ENCODE measurements around the gene OR8B12.

The OR8B12 gene, protein sequence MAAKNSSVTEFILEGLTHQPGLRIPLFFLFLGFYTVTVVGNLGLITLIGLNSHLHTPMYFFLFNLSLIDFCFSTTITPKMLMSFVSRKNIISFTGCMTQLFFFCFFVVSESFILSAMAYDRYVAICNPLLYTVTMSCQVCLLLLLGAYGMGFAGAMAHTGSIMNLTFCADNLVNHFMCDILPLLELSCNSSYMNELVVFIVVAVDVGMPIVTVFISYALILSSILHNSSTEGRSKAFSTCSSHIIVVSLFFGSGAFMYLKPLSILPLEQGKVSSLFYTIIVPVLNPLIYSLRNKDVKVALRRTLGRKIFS

GRCh38 chr11:124543554-124543953 lies at the start of gene OR8B12:
Gene OR8B12, minus strand, starts transcription at chr11:124543654. Its CDS starts 0 bp downstream, at chr11:124543654.
- FAIRE-seq, result no peak

DNA sequence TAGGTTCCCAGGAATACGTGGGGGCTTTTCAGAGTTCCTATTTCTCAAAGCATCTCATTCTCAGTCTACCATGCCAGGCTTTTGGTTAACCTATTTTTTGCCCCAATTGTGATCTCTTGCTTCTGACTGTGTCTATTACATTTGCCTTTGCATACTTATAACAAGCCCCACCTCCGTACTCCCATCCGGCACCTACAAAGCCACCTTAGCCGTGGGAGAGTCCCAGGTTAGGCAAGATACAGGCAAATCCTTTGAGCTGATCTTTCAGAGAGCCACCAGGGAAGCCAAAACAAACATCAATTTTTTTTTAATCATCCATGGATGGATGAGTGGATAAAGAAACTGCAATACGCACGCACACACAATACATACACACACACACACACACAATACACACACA lies 49.2 kb upstream of the OR8B12 start:
- no peak for FAIRE-seq

- no peak for FAIRE-seq
Observed at GRCh38 chr11:124591430-124591829, 48.0 kb upstream of the OR8B12 start.

DNA sequence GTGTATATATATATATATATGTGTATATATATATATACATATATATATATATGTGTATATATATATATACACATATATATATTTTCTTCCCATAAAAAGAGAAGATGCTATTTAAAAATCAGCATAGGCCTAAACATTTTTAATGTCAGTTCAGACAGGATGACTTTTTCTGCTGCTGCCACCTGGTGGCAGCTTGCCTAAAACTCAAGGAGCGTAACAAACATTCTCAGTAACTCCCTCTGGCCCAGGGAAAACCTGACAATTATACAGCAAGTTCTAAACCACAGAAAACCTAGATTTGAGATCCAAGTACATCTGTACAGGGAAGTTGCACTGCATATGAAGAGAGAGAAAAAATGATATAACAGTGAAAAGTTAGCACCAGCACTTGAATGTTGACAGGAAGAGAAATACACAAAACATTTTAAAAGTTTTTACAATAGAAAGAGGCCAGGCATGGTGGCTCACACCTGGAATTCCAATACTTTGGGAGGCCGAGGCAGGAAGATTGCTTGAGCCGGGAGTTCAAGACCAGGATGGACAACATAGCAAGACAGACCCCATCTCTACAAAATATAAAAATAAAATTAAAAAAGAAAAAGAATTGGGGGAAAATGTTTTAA lies 42.9 kb upstream of the OR8B12 start:
- FAIRE-seq, result peak; percentile 75

GRCh38 chr11:124584681-124585372 lies 41.4 kb upstream of the OR8B12 start:
- no peak for FAIRE-seq

DNA sequence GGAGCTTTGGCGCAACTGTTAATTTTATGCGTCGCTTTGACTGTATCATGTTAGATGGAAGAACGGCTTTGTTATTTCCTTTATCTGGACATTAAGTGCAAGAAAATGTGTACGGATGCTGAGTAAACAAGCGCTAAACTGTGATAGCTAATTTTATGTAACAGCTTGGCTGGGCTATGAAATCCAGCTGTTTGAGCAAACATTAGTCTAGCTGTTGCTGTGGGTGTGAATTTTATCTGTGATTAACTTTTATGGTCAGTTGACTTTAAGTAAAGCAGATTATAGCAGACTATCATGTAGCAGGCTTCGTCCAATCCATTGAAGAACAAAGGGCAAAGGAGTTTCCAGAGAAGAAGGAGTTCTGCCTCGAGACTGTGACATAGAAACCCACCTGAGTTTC lies 40.3 kb upstream of the OR8B12 start:
- FAIRE-seq, result no peak

- no peak for FAIRE-seq
Observed at GRCh38 chr11:124582565-124582964, 39.1 kb upstream of the OR8B12 start.

- no peak for FAIRE-seq
Observed at GRCh38 chr11:124581817-124582216, 38.4 kb upstream of the OR8B12 start.

DNA sequence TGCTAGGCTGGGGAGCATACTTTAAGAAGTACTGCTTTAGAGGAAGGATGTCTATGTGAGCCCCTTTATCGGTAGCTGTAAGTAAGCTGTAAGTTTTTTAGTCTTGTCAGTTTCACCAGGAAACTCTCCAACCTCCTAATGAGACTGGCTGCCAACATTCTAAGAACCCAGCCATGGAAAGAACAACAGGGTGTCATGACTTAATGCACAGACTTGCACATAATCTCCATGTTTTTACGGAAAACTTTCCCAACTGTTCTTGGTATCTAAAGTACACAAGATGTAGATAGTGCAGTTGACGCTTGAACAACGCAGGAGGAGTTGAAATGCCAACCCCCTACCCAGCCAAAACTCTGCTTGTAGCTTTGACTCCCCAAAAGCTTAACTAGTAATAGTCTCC lies 35.3 kb upstream of the OR8B12 start:
- no peak for FAIRE-seq

GRCh38 chr11:124577716-124578427 lies 34.4 kb upstream of the OR8B12 start:
- FAIRE-seq, result no peak

DNA sequence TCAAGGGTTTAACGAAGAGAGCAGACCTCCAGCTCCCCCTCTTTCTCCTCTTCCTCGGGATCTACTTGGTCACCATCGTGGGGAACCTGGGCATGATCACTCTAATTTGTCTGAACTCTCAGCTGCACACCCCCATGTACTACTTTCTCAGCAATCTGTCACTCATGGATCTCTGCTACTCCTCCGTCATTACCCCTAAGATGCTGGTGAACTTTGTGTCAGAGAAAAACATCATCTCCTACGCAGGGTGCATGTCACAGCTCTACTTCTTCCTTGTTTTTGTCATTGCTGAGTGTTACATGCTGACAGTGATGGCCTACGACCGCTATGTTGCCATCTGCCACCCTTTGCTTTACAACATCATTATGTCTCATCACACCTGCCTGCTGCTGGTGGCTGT lies 26.7 kb upstream of the OR8B12 start:
- no peak for FAIRE-seq

GRCh38 chr11:124569697-124570096 lies 26.2 kb upstream of the OR8B12 start, which contains the start of gene OR8A1:
Gene OR8A1, plus strand, starts transcription at chr11:124569997. Its CDS starts 123 bp downstream, at chr11:124570120.
- FAIRE-seq, result no peak

DNA sequence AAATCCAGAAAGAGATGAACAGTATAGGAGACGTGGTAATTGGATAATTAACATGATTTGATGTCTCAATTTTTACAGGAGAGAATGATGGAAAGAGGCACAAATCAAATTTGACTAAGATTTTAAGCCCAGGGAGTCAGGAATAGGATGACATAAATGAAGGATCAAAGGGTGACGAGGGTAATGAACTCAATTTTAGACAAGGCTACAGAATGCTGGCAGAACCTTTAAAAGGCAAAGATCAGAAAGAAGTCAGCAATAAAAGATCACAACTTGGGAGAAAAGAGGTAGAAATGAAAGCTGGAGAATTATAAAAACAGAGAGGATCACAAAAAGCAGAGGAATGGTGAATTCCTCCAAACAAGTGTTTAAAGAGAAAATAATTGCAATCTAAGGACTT lies 13.4 kb upstream of the OR8B12 start:
- no peak for FAIRE-seq

- no peak for FAIRE-seq
Observed at GRCh38 chr11:124551987-124552386, 8.5 kb upstream of the OR8B12 start.

- FAIRE-seq, result no peak
Observed at GRCh38 chr11:124551189-124551588, 7.7 kb upstream of the OR8B12 start.

- no peak for FAIRE-seq
Observed at GRCh38 chr11:124543145-124543544, 309 bp downstream of the OR8B12 start.

- FAIRE-seq, result no peak
Observed at GRCh38 chr11:124541204-124541603, 2.2 kb downstream of the OR8B12 start.

DNA sequence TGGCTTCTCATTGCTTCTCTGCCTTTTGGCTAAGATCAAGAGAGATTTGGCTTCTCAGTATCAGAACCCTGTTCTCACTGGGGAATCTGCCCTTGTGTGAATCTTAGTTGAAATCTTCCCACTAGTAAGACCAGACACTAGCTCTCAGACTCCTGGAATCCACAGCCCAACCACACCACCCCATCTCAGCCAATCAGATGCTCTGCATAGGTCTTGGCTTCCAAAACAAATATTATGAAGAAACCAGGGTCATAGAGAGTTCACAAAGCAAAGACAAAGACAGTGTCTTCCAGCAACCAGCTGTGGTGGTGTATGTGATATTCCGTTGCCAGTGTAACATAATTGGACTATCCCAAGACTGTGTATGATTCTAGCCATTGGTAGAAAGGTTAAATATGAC lies 5.4 kb downstream of the OR8B12 start:
- FAIRE-seq, result no peak

- FAIRE-seq, result no peak
Observed at GRCh38 chr11:124536520-124536919, 6.9 kb downstream of the OR8B12 start.

- FAIRE-seq, result no peak
Observed at GRCh38 chr11:124535552-124536232, 7.8 kb downstream of the OR8B12 start.

DNA sequence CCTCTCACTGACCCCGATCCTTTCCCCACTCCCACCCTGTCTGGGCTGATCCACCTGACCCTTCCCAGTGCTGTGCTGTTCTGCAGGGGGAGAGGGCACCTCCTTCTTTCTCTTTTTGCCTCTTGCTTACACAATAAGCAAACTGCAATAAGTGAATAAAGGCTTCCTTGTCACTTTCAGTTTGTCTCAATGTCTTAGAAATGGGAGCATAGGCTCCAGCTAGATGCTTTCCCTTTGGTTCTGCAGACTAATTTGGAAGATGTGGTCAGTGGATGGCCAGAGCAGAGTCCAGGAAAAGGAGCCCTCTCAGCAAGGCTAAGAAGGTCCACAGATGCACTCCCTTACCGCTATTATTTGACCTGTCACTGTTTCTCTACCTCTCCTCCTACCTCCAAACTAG lies 9.4 kb downstream of the OR8B12 start:
- FAIRE-seq, result no peak

- FAIRE-seq, result no peak
Observed at GRCh38 chr11:124533626-124534025, 9.8 kb downstream of the OR8B12 start.

GRCh38 chr11:124520550-124520854 lies 23.0 kb downstream of the OR8B12 start:
- FAIRE-seq, result no peak

Measured in TTC549 (cell line).